Measurements from ENCODE around the gene LRFN2. TPM values are rescaled to one million over a fixed set of nuclear protein-coding genes. Genes with fewer than 3 reads are reported as not detected.

The LRFN2 gene
- total and polyA plus RNA-seq, 11 donors = not detected

GRCh38 chr6:40597301-40597700, 10.1 kb upstream of the LRFN2 start:
- peaks cover 0 to 78% (median 16%) of the 10 kb centered on the region in 9 donors for H3K27me3 ChIP-seq
- WGBS, 4 donors = 61 to 74% (median 70%) methylated on average over 3 of the region's 3 CpGs
- intact Hi-C loops (cut with DNase I) = no loop called here
- ATAC-seq = no peak
- no peaks in the 10 kb centered on the region for H3K36me3 ChIP-seq
- no peaks in the 10 kb centered on the region for H3K4me1 ChIP-seq
- DNase-seq = no peak
- H3K4me3 ChIP-seq = no peak overlapping the region
- H3K27ac ChIP-seq = no peak overlapping the region
- H3K9me3 ChIP-seq = no peaks in the 10 kb centered on the region
- TF ChIP-seq POLR2A (IDR thresholded peaks at IDR 0.05) (no peak), CTCF (IDR thresholded peaks at IDR 0.05) (no peak)

GRCh38 chr6:40588480-40588879, 1.3 kb upstream of the LRFN2 start:
- ATAC-seq = no peak
- Histone ChIP-seq H3K36me3 (no peaks in the 10 kb centered on the region), H3K9me3 (no peaks in the 10 kb centered on the region), H3K4me1 (peaks cover 0 to 21% (median 7%) of the 10 kb centered on the region in 12 donors), H3K27me3 (peaks cover 7 to 90% (median 29%) of the 10 kb centered on the region in 9 donors), H3K4me3 (no peak overlapping the region), H3K27ac (no peak overlapping the region)
- WGBS, 4 donors = 68 to 74% (median 69%) methylated on average over 7 of the region's 7 CpGs
- intact Hi-C loops (cut with DNase I) = loop anchor here in 5 of 10 donors (2.0 to 10.0 kb wide), 6 partner anchors 236 to 606 kb away; no protein-coding TSS in a partner anchor
- no peak for TF ChIP-seq CTCF (IDR thresholded peaks at IDR 0.05)
- TF ChIP-seq POLR2A (IDR thresholded peaks at IDR 0.05) = no peak
- no peak for DNase-seq

- TF ChIP-seq CTCF (IDR thresholded peaks at IDR 0.05) = peak in 1 of 12 donors; percentile 4
- no peak for TF ChIP-seq POLR2A (IDR thresholded peaks at IDR 0.05)
- Histone ChIP-seq H3K9me3 (no peaks in the 10 kb centered on the region), H3K4me1 (peaks cover 0 to 21% (median 7%) of the 10 kb centered on the region in 12 donors), H3K36me3 (no peaks in the 10 kb centered on the region), H3K4me3 (peak overlapping the region in 11 of 12 donors; percentile 11 to 51 (median 40)), H3K27me3 (peaks cover 7 to 94% (median 31%) of the 10 kb centered on the region in 9 donors), H3K27ac (no peak overlapping the region)
- intact Hi-C loops (cut with DNase I) = loop anchor here in 5 of 10 donors (2.0 to 10.0 kb wide), 6 partner anchors 237 to 606 kb away; no protein-coding TSS in a partner anchor
- ATAC-seq = no peak
- DNase-seq = no peak
- 17 to 23% (median 20%) methylated on average over 11 of the region's 11 CpGs for WGBS, 4 donors
Observed at GRCh38 chr6:40588070-40588384, 863 bp upstream of the LRFN2 start.

GRCh38 chr6:40586369-40587201, 579 bp downstream of the LRFN2 start:
- H3K4me3 ChIP-seq = peak overlapping the region in 9 of 12 donors; percentile 28 to 51 (median 43)
- DNase-seq = peak in 1 of 5 donors; percentile 59
- H3K27me3 ChIP-seq = peaks cover 7 to 95% (median 31%) of the 10 kb centered on the region in 9 donors
- peaks cover 0 to 21% (median 7%) of the 10 kb centered on the region in 12 donors for H3K4me1 ChIP-seq
- no peak overlapping the region for H3K27ac ChIP-seq
- no peaks in the 10 kb centered on the region for H3K36me3 ChIP-seq
- H3K9me3 ChIP-seq = no peaks in the 10 kb centered on the region
- no peak for ATAC-seq
- TF ChIP-seq CTCF (IDR thresholded peaks at IDR 0.05) (no peak), POLR2A (IDR thresholded peaks at IDR 0.05) (no peak)
- 3 to 6% (median 4%) methylated on average over 55 of the region's 55 CpGs for WGBS, 4 donors
- intact Hi-C loops (cut with DNase I) = loop anchor here in 5 of 10 donors (5.0 to 10.0 kb wide), 5 partner anchors 238 to 604 kb away; no protein-coding TSS in a partner anchor
